HCT116 (cell line): ENCODE measurements around the gene NR5A2. TPM values are rescaled to one million over a fixed set of nuclear protein-coding genes. Genes with fewer than 3 reads are reported as not detected.

Experiments used
- ATAC-seq: fragments of 200-7000 bp; cut with Tn5 transposase; 2 replicates; pipeline ENCODE4 v1.9.1; 2020; ENCODE audit warnings: mild to moderate bottlenecking, moderate library complexity
- BruUV-seq: library from RNA; stranded (reverse); fragments of 400-500 nt; replicated peaks from 2 replicates; lab custom pipeline; 2021; lab: Mats Ljungman, UMichigan
- CTCF ChIA-PET: fragments of 300-600 bp; sonication (Branson Sonifier 250); formaldehyde crosslinking; loops from one replicate; lab custom pipeline; 2021; ENCODE audit warnings: antibody characterized with exemption; lab: Charles Lee
- POLR2A ChIA-PET: fragments of 300-600, 350-600 bp; sonication (Branson Sonifier 250); formaldehyde crosslinking; loops from one replicate; lab custom pipeline; 2021; ENCODE audit warnings: antibody characterized with exemption; lab: Charles Lee
- RAD21 ChIA-PET, 2 experiments: fragments of 300-600 bp; sonication (Branson Sonifier 250); formaldehyde crosslinking; loops; one replicate each; lab custom pipeline; 2023; ENCODE audit warnings: low total read pairs in 2 of 2; ENCODE audit not compliant: uncharacterized antibody in 2 of 2, unreplicated experiment in 2 of 2, low non-redundant PET in 1 of 2; lab: Charles Lee
- DNase-seq: peaks from one replicate; pipeline ENCODE4 v3.0.0-alpha.2; 2010; ENCODE audit warnings: low read depth, low spot score
- H2AFZ ChIP-seq: fragments of 200-600 bp; shearing (Covaris generic), sonication (generic); 2 replicates; pipeline ENCODE4 v1.6.1; 2017; ENCODE audit warnings: low read depth, mixed run types, mixed read lengths, antibody characterized with exemption, low read length; ENCODE audit not compliant: poor library complexity, severe bottlenecking
- H3K27ac ChIP-seq: 2 replicates; pipeline ENCODE4 v1.5.1; 2012; ENCODE audit warnings: low read depth, low read length
- H3K27me3 ChIP-seq: fragments of 200-600 bp; sonication (generic); 2 replicates; pipeline ENCODE4 v1.6.1; 2016; ENCODE audit warnings: mixed run types, low read length, mixed read lengths; ENCODE audit not compliant: insufficient read depth
- H3K36me3 ChIP-seq, 2 experiments: fragments of 200-500 bp in 1 of 2; fragments of 200-600 bp in 1 of 2; sonication (Bioruptor generic) in 1 of 2; sonication (generic) in 1 of 2; 2 replicates each; pipeline versions ENCODE4 v1.5.1 to v1.6.1; 2014 to 2016; ENCODE audit warnings: low read length in 2 of 2, inconsistent platforms in 1 of 2, mixed read lengths in 1 of 2, mixed run types in 1 of 2; ENCODE audit not compliant: insufficient read depth in 2 of 2, control insufficient read depth in 1 of 2
- H3K4me1 ChIP-seq, 2 experiments: fragments of 200-600 bp in 1 of 2; sonication (generic) in 1 of 2; 2 replicates each; pipeline versions ENCODE4 v1.5.1 to v1.6.1; 2012 to 2017; ENCODE audit warnings: low read length in 2 of 2, inconsistent platforms in 1 of 2, mild to moderate bottlenecking in 1 of 2, mixed read lengths in 1 of 2, mixed run types in 1 of 2, moderate library complexity in 1 of 2; ENCODE audit not compliant: insufficient read depth in 2 of 2, control insufficient read depth in 1 of 2
- H3K4me2 ChIP-seq: fragments of 200-600 bp; sonication (generic); 2 replicates; pipeline ENCODE4 v1.6.1; 2017; ENCODE audit warnings: mixed run types, low read length, mixed read lengths
- H3K4me3 ChIP-seq, 2 experiments: fragments of 200-600 bp in 1 of 2; sonication (generic) in 1 of 2; replicated peaks in 1 of 2; 2 replicates each; pipeline ENCODE4 v1.5.1; 2011 to 2016; ENCODE audit warnings: low read length in 2 of 2, control low read depth in 1 of 2, low read depth in 1 of 2, mild to moderate bottlenecking in 1 of 2, mixed read lengths in 1 of 2, mixed run types in 1 of 2
- H3K79me2 ChIP-seq: fragments of 200-600 bp; sonication (generic); 2 replicates; pipeline ENCODE4 v1.6.1; 2017; ENCODE audit warnings: mild to moderate bottlenecking, mixed run types, low read length, moderate library complexity, mixed read lengths; ENCODE audit not compliant: insufficient read depth
- H3K9ac ChIP-seq: fragments of 200-600 bp; sonication (generic); 2 replicates; pipeline ENCODE4 v1.6.1; 2016; ENCODE audit warnings: low read length, mixed read lengths
- H3K9me2 ChIP-seq: fragments of 200-600 bp; sonication (generic), shearing (Covaris generic); 2 replicates; pipeline ENCODE4 v1.6.1; 2017; ENCODE audit warnings: mixed run types, mild to moderate bottlenecking, moderate library complexity; ENCODE audit not compliant: insufficient read depth
- H3K9me3 ChIP-seq, 2 experiments: fragments of 200-500 bp in 1 of 2; fragments of 200-600 bp in 1 of 2; sonication (Bioruptor generic) in 1 of 2; sonication (generic) in 1 of 2; 2 replicates each; pipeline ENCODE4 v1.6.1; 2014 to 2017; ENCODE audit warnings: low read length in 2 of 2, mixed read lengths in 2 of 2, inconsistent platforms in 1 of 2, low read depth in 1 of 2, mild to moderate bottlenecking in 1 of 2, mixed run types in 1 of 2, moderate library complexity in 1 of 2; ENCODE audit not compliant: control insufficient read depth in 1 of 2, insufficient read depth in 1 of 2
- H4K20me1 ChIP-seq: fragments of 200-600 bp; sonication (generic), shearing (Covaris generic); 2 replicates; pipeline ENCODE4 v1.6.1; 2017; ENCODE audit warnings: mixed run types, mild to moderate bottlenecking, moderate library complexity; ENCODE audit not compliant: insufficient read depth
- CBX3 ChIP-seq: IDR thresholded peaks from 2 replicates; pipeline ENCODE4 v1.6.1; 2012; ENCODE audit warnings: low read depth
- ELF1 ChIP-seq: IDR thresholded peaks from 2 replicates; pipeline ENCODE4 v1.6.1; 2012; ENCODE audit warnings: low read depth, borderline replicate concordance
- EZH2 ChIP-seq: fragments of 200-600 bp; sonication (generic); IDR thresholded peaks from 2 replicates; pipeline ENCODE4 v1.6.1; 2017; ENCODE audit warnings: antibody characterized with exemption, mixed run types
- EZH2phosphoT487 ChIP-seq: fragments of 200-600 bp; IDR thresholded peaks from 2 replicates; pipeline ENCODE4 v1.6.1; 2018; ENCODE audit warnings: antibody characterized with exemption, borderline replicate concordance
- JUND ChIP-seq: IDR thresholded peaks from 2 replicates; pipeline ENCODE4 v1.6.1; 2012
- POLR2AphosphoS5 ChIP-seq: IDR thresholded peaks from 2 replicates; pipeline ENCODE4 v1.6.1; 2011; ENCODE audit warnings: mild to moderate bottlenecking, low read depth, low read length, moderate library complexity
- RAD21 ChIP-seq: IDR thresholded peaks from 2 replicates; pipeline ENCODE4 v1.6.1; 2012; ENCODE audit warnings: low read depth, mild to moderate bottlenecking
- TCF7L2 ChIP-seq: IDR thresholded peaks from 2 replicates; pipeline ENCODE4 v1.7.0; 2011; ENCODE audit warnings: borderline replicate concordance, inconsistent platforms; ENCODE audit not compliant: insufficient read depth, insufficient read length; ENCODE audit errors: extremely low read depth
- YY1 ChIP-seq: IDR thresholded peaks from 2 replicates; pipeline ENCODE4 v1.6.1; 2011; ENCODE audit warnings: low read length, low read depth, moderate library complexity, mild to moderate bottlenecking; ENCODE audit not compliant: insufficient replicate concordance; ENCODE audit errors: extremely low read depth
- ZNF274 ChIP-seq: fragments of 200-500 bp; sonication (Bioruptor generic); IDR thresholded peaks from 2 replicates; pipeline ENCODE4 v1.6.1; 2014; ENCODE audit warnings: mild to moderate bottlenecking, low read depth, low read length, inconsistent platforms
- intact Hi-C: fragments of 100-400 bp; cut with micrococcal nuclease; formaldehyde crosslinking; loops from 2 replicates; pipeline ENCODE4 v1.10.0; 2022
- total RNA-seq: library from RNA; stranded (reverse); gene quantifications from one replicate; pipeline ENCODE4 v1.2.1, GENCODE V29; 2021; ENCODE audit not compliant: unreplicated experiment
- TF ChIP-seq, protein P1 (sequence below): IDR thresholded peaks from 2 replicates; pipeline ENCODE4 v1.6.1; 2011; ENCODE audit warnings: mild to moderate bottlenecking, low read length, moderate library complexity; ENCODE audit not compliant: insufficient replicate concordance; ENCODE audit errors: extremely low read depth
- TF ChIP-seq, protein P2 (sequence below), 3 experiments: fragments of 200-600 bp in 1 of 3; sonication (generic) in 1 of 3; IDR thresholded peaks in 2 of 3; conservative IDR thresholded peaks in 1 of 3; 2 replicates each; pipeline ENCODE4 v1.5.1; 2012 to 2017; ENCODE audit warnings: low read depth in 2 of 3, low read length in 2 of 3, antibody characterized with exemption in 1 of 3, borderline replicate concordance in 1 of 3, control low read depth in 1 of 3, mild to moderate bottlenecking in 1 of 3, mixed read lengths in 1 of 3, mixed run types in 1 of 3, moderate library complexity in 1 of 3; ENCODE audit not compliant: insufficient read depth in 1 of 3

NR5A2 gene
- total RNA-seq, 1 experiment from 2014 or later = 0.91 TPM

DNA sequence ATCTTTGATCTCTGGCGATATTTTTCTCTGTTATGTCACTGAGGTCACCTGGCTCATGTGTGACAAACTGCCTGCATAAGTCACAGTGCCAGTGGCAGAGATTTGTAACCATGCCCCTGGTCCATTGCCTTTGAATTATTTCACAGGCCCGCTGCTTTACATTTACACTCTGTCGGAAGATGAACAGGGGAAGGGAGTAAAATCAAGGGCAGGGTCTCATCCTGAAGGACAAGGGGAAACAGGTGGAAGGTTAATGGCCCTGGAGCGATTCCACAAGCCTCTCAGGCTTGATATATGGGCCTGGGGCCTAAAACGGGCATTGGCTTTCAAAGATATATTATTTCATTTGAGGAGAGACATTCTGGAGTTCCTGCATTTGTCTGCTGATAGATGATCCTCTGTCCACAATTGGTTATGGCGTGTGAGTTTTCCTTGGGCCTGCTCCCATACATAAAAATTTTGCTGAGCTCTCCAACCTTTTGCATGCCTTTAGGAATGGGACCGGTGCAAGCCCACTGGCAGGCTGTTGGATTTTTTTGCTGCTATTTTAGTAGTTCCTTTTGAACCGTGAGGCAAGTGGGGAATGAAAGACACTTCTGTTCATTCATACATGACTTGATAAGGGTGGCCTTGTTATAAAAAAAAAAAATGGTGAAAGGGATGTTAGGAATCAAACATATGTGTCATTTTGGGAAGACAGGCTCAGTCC, 51.9 kb downstream of the NR5A2 start:
- no peak overlapping the region for H3K4me2 ChIP-seq
- intact Hi-C loops = loop anchor here (10.0 kb wide), 1 partner anchor 395 kb away; no protein-coding TSS in a partner anchor
- no peaks in the 10 kb centered on the region for H4K20me1 ChIP-seq
- no peaks in the 10 kb centered on the region for H3K79me2 ChIP-seq
- 0 out of 2 replicates have a peak, but pooled peaks cover 3% of the 10 kb centered on the region for H3K9me2 ChIP-seq
- H3K4me1 ChIP-seq = peaks cover 6 to 23% of the 10 kb centered on the region in 2 experiments; a peak in 3 of 4 replicates
- BruUV-seq = no TSS peak
- H3K27me3 ChIP-seq = no peaks in the 10 kb centered on the region
- H3K9me3 ChIP-seq = no peaks in the 10 kb centered on the region
- ATAC-seq (no peak), DNase-seq (no peak)
- ChIA-PET POLR2A (no interaction called here), RAD21 (no interaction called here)
- no peak overlapping the region for H3K4me3 ChIP-seq
- no peak overlapping the region for H3K9ac ChIP-seq
- H2AFZ ChIP-seq = no peak overlapping the region
- no peaks in the 10 kb centered on the region for H3K36me3 ChIP-seq
- TF ChIP-seq TCF7L2 = no peak
- no peak for TF ChIP-seq YY1
- TF ChIP-seq, protein P1, sequence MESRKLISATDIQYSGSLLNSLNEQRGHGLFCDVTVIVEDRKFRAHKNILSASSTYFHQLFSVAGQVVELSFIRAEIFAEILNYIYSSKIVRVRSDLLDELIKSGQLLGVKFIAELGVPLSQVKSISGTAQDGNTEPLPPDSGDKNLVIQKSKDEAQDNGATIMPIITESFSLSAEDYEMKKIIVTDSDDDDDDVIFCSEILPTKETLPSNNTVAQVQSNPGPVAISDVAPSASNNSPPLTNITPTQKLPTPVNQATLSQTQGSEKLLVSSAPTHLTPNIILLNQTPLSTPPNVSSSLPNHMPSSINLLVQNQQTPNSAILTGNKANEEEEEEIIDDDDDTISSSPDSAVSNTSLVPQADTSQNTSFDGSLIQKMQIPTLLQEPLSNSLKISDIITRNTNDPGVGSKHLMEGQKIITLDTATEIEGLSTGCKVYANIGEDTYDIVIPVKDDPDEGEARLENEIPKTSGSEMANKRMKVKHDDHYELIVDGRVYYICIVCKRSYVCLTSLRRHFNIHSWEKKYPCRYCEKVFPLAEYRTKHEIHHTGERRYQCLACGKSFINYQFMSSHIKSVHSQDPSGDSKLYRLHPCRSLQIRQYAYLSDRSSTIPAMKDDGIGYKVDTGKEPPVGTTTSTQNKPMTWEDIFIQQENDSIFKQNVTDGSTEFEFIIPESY = no peak
- TF ChIP-seq EZH2phosphoT487 = no peak
- no peak for TF ChIP-seq JUND
- TF ChIP-seq ZNF274 = no peak
- no peak for TF ChIP-seq CBX3
- no peak for TF ChIP-seq RAD21
- no peak for TF ChIP-seq ELF1
- no peak for TF ChIP-seq EZH2
- TF ChIP-seq, protein P2, sequence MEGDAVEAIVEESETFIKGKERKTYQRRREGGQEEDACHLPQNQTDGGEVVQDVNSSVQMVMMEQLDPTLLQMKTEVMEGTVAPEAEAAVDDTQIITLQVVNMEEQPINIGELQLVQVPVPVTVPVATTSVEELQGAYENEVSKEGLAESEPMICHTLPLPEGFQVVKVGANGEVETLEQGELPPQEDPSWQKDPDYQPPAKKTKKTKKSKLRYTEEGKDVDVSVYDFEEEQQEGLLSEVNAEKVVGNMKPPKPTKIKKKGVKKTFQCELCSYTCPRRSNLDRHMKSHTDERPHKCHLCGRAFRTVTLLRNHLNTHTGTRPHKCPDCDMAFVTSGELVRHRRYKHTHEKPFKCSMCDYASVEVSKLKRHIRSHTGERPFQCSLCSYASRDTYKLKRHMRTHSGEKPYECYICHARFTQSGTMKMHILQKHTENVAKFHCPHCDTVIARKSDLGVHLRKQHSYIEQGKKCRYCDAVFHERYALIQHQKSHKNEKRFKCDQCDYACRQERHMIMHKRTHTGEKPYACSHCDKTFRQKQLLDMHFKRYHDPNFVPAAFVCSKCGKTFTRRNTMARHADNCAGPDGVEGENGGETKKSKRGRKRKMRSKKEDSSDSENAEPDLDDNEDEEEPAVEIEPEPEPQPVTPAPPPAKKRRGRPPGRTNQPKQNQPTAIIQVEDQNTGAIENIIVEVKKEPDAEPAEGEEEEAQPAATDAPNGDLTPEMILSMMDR (IDR thresholded peaks at IDR 0.05 in 2 of 3, conservative IDR thresholded peaks at IDR 0.05 in 1 of 3; ENCODE audit: borderline replicate concordance in 1 of 3, insufficient read depth in 1 of 3, low read depth in 2 of 3, low read length in 2 of 3) = no peak
- TF ChIP-seq POLR2AphosphoS5 = no peak
- TF ChIP-seq, all 23 proteins: peak for 0
- CTCF ChIA-PET = no interaction called here
- H3K27ac ChIP-seq = no peak overlapping the region
